SK-N-MC (cell line): ENCODE results near the gene KCNN4.

Experiments used
- EZH2 ChIP-seq: fragments of 200-600 bp; sonication (generic); IDR thresholded peaks from one replicate; pipeline ENCODE4 v1.6.1; 2017; ENCODE audit warnings: antibody characterized with exemption
- FOXP2 ChIP-seq: optimal IDR thresholded peaks from 2 replicates; pipeline ENCODE3; 2011; ENCODE audit warnings: mild to moderate bottlenecking, moderate library complexity; ENCODE audit not compliant: insufficient read depth; ENCODE audit errors: extremely low read length, control extremely low read depth
- POLR2AphosphoS5 ChIP-seq: IDR thresholded peaks from 2 replicates; pipeline ENCODE4 v1.6.1; 2012; ENCODE audit warnings: mild to moderate bottlenecking, low read depth, low read length, borderline replicate concordance

DNA sequence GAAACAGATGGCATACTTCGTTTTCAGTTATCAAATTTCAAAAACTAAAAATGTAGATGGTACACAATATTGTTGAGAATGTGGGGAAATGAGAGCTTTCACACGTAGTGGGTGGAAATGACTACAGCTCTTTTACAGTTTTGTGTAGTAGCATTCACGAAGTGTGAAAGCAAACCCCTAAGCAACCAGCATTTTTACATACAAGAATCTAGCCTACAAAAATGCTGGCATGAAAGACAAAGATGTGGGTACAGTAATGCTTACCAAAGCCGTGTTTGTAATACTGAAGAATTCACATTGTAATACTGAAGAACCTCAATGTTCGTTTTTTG lies 40.1 kb upstream of the KCNN4 start:
- TF ChIP-seq POLR2AphosphoS5 (no peak), EZH2 (no peak), FOXP2 (no peak)
